ENCODE measurements around the gene LIME1. TPM values are rescaled to one million over a fixed set of nuclear protein-coding genes. Genes with fewer than 3 reads are reported as not detected.

LIME1 gene
- total and polyA plus RNA-seq, 2 of the 4 experiments (the other 2 are of a cell fraction), result 0.36 to 7.8 TPM

DNA sequence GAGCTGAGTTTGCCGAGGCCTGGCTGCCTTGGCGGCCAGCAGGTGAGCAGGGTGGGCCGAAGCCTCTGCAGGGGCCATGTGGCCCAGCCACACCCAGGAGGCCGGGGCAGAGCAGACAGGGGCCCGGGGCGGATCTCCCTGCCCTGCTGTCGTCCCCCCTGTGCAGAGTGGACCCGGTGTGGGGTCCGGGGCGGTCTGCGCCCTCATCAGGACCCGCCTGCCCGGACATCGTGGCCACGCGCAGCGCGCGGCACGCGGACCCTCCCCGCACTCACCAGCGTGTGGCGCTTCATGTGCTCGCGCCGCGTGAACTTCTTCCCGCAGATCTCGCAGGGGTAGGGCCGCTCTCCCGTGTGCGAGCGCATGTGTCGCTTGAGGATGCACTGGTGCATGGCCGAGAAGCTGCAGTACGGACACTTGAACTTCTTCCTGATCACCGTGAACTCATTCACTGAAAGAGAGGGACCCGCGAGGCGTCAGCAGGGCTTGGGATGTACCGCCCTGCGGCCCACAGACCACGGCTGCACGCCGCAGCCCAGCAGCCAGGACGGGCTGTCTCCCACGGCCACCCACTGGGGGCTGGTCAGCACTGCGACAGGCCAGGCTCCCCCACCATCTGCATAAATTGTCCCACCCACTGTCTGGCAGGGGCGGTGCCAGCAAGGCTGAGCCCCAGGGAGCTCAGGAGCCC, 16.1 kb downstream of the LIME1 start:
- H2BK15ac ChIP-seq (ENCODE audit: low read depth, low read length), result no peak overlapping the region
- no peak overlapping the region for H4K8ac ChIP-seq (ENCODE audit: low read depth in 2 of 2, low read length in 2 of 2)
- no peak overlapping the region for H4K5ac ChIP-seq (ENCODE audit: low read depth, low read length)
- no peaks in the 10 kb centered on the region for H3K9me3 ChIP-seq (ENCODE audit: control insufficient read depth, insufficient read depth, low read length)
- no peak overlapping the region for H3K4me2 ChIP-seq (ENCODE audit: low read depth, low read length)
- no peak overlapping the region for H2AK5ac ChIP-seq (ENCODE audit: low read depth, low read length)
- ChIA-PET POLR2A (ENCODE audit: unreplicated experiment) (interaction anchor here (0.5 kb wide), 1 partner anchor 125 kb away, joined by 3 read pairs; no protein-coding TSS in a partner anchor), CTCF (no interaction called here)
- 92% methylated on average over 36 of the region's 50 CpGs; no CpG with 5 or more reads in 1 of the 2 experiments for WGBS, 2 experiments (ENCODE audit: extremely low coverage in 2 of 2, insufficient read length in 1 of 2)
- no peak overlapping the region for H4K91ac ChIP-seq (ENCODE audit: insufficient read depth, low read depth, low read length)
- no peak overlapping the region for H3K4ac ChIP-seq (ENCODE audit: low read depth, low read length)
- H2AFZ ChIP-seq (replicated peaks; ENCODE audit: low read length, poor library complexity), result no peak overlapping the region
- H3K18ac ChIP-seq (ENCODE audit: low read depth, low read length), result no peak overlapping the region
- H2BK120ac ChIP-seq (ENCODE audit: low read depth, low read length), result no peak overlapping the region
- H3K4me1 ChIP-seq (ENCODE audit: control insufficient read depth, insufficient read depth, low read length), result no peaks in the 10 kb centered on the region
- intact Hi-C loops (cut with micrococcal nuclease), result no loop called here
- H3K14ac ChIP-seq (replicated peaks; ENCODE audit: low read depth, low read length), result no peak overlapping the region
- ATAC-seq (ENCODE audit: low read depth), result no peak; the same call in 1 of the 2 replicates
- no peak overlapping the region for H2BK20ac ChIP-seq (ENCODE audit: low read depth, low read length)
- DNase-seq, result no peak
- no peaks in the 10 kb centered on the region for H3K27me3 ChIP-seq (ENCODE audit: control insufficient read depth, insufficient read depth, low read length)
- no peak overlapping the region for H3K9ac ChIP-seq (ENCODE audit: low read depth, low read length)
- H3K56ac ChIP-seq (ENCODE audit: extremely low read depth, insufficient read depth, low read length), result no peak overlapping the region
- H3K4me3 ChIP-seq (ENCODE audit: insufficient read depth, low read depth, low read length), result no peak overlapping the region
- no TSS peak for BruUV-seq (replicated peaks)
- dilution Hi-C loops (cut with HindIII; ENCODE audit: low sequenced_read_pairs, unreplicated experiment), result no loop called here
- H3K27ac ChIP-seq (ENCODE audit: insufficient read depth, low read length), result no peak overlapping the region
- H4K20me1 ChIP-seq (ENCODE audit: insufficient read depth, low read length), result no peaks in the 10 kb centered on the region; the same call in 1 of the 2 replicates
- peaks cover 5% of the 10 kb centered on the region; the same call in 1 of the 2 replicates for H3K36me3 ChIP-seq (ENCODE audit: control insufficient read depth, insufficient read depth, low read length)
- no peak overlapping the region for H3K23ac ChIP-seq (ENCODE audit: low read depth, low read length)
- in situ Hi-C loops (cut with MboI; ENCODE audit: low sequenced_read_pairs), result no loop called here
- H2BK5ac ChIP-seq (ENCODE audit: low read depth, low read length, poor library complexity, severe bottlenecking), result no peak overlapping the region
- H2AK9ac ChIP-seq (replicated peaks; ENCODE audit: low read depth, low read length, poor library complexity), result no peak overlapping the region
- H3K79me1 ChIP-seq (ENCODE audit: low read depth in 1 of 2, low read length in 2 of 2), result peaks cover 0 to 7% of the 10 kb centered on the region in 2 experiments; a peak in 1 of 4 replicates
- TF ChIP-seq CEBPB (IDR thresholded peaks at IDR 0.05; ENCODE audit: low read depth, low read length) (no peak), RFX5 (IDR thresholded peaks at IDR 0.05; ENCODE audit: low read depth, low read length) (no peak)
- TF ChIP-seq, protein P1, sequence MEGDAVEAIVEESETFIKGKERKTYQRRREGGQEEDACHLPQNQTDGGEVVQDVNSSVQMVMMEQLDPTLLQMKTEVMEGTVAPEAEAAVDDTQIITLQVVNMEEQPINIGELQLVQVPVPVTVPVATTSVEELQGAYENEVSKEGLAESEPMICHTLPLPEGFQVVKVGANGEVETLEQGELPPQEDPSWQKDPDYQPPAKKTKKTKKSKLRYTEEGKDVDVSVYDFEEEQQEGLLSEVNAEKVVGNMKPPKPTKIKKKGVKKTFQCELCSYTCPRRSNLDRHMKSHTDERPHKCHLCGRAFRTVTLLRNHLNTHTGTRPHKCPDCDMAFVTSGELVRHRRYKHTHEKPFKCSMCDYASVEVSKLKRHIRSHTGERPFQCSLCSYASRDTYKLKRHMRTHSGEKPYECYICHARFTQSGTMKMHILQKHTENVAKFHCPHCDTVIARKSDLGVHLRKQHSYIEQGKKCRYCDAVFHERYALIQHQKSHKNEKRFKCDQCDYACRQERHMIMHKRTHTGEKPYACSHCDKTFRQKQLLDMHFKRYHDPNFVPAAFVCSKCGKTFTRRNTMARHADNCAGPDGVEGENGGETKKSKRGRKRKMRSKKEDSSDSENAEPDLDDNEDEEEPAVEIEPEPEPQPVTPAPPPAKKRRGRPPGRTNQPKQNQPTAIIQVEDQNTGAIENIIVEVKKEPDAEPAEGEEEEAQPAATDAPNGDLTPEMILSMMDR (conservative IDR thresholded peaks at IDR 0.05; ENCODE audit: low read depth, low read length), result no peak
- H3K9me1 ChIP-seq (ENCODE audit: insufficient read depth, low read length), result 0 out of 2 replicates have a peak, but pooled peaks cover 4% of the 10 kb centered on the region

All from IMR-90 (cell line).